Esophagus squamous epithelium (tissue), 4 donors: ENCODE measurements around the gene MAP2K6.

Source experiments
- CTCF ChIP-seq, 6 experiments: fragments of 450-650 bp in 4 of 6; fragments of 200-600 bp in 2 of 6; sonication (generic) in 2 of 6; IDR thresholded peaks; one replicate each; pipeline ENCODE4 v1.5.1; 2016 to 2019; ENCODE audit warnings: antibody characterized with exemption in 6 of 6, mild to moderate bottlenecking in 4 of 6, moderate library complexity in 4 of 6
- POLR2A ChIP-seq, 4 donors: fragments of 450-650 bp; IDR thresholded peaks; one replicate each; pipeline ENCODE4 v1.6.1; 2017; ENCODE audit warnings: antibody characterized with exemption in 4 of 4, mild to moderate bottlenecking in 4 of 4, moderate library complexity in 3 of 4

DNA sequence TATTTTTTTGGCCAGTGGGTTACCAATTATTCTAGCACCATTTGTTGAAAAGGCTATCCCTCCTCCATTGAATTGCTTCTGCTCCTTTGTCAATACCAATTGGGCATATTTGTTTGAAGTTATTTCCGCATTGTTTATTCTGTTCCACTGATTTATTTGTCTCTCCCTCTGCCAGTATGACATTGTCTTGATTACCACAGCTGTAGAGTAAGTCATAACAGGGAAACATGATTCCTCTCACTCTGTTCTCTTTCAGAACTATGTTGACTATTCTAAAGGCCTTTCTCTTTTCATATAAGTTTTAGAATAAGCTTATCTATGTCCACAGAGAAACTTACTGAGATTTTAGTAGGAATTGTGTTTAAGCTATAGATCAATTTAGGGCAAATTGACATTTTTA lies 94.3 kb downstream of the MAP2K6 start:
- no peak for TF ChIP-seq CTCF (IDR thresholded peaks at IDR 0.05)
- no peak for TF ChIP-seq POLR2A (IDR thresholded peaks at IDR 0.05)
